Panc1 (cell line): ENCODE data around the gene MTUS2.

Experiments used
- CTCF ChIP-seq: fragments of 450-650 bp; IDR thresholded peaks from 2 replicates; pipeline ENCODE4 v1.5.1; 2017; ENCODE audit warnings: mild to moderate bottlenecking
- POLR2AphosphoS5 ChIP-seq: IDR thresholded peaks from 2 replicates; pipeline ENCODE4 v1.6.1; 2012; ENCODE audit warnings: mild to moderate bottlenecking, low read depth, low read length, moderate library complexity
- REST ChIP-seq, 2 experiments: IDR thresholded peaks; 2 replicates each; pipeline ENCODE4 v1.6.1; 2011 to 2012; ENCODE audit warnings: low read depth in 2 of 2, control low read depth in 1 of 2, low read length in 1 of 2, mild to moderate bottlenecking in 1 of 2, moderate library complexity in 1 of 2; ENCODE audit not compliant: insufficient read depth in 1 of 2
- TCF7L2 ChIP-seq: IDR thresholded peaks from 2 replicates; pipeline ENCODE4 v1.6.1; 2011; ENCODE audit warnings: mild to moderate bottlenecking, low read depth, low read length, inconsistent platforms

GRCh38 chr13:29195456-29195855 is 375.3 kb downstream of the MTUS2 start:
- TF ChIP-seq CTCF = no peak
- TF ChIP-seq POLR2AphosphoS5 = no peak
- no peak for TF ChIP-seq TCF7L2
- no peak for TF ChIP-seq REST (IDR thresholded peaks at IDR 0.05; ENCODE audit: insufficient read depth in 1 of 2, low read depth in 2 of 2, low read length in 1 of 2)
